GM12878 (cell line): ENCODE data around the gene CDH4. TPM values are rescaled to one million over a fixed set of nuclear protein-coding genes. Genes with fewer than 3 reads are reported as not detected.

Experiments used
- ATAC-seq: fragments of 200-7000 bp; cut with Tn5 transposase; 3 replicates; pipeline ENCODE4 v1.9.1; 2020; ENCODE audit warnings: mild to moderate bottlenecking, moderate library complexity
- BruUV-seq: library from RNA; stranded (reverse); fragments of 400-500 nt; replicated peaks from 2 replicates; lab custom pipeline; 2021; lab: Mats Ljungman, UMichigan
- CTCF ChIA-PET: fragments of 300-600 bp; sonication (Branson Sonifier 250); formaldehyde crosslinking; extraction: SDS; loops from one replicate; lab custom pipeline; 2021; ENCODE audit warnings: inconsistent platforms; lab: Yijun Ruan, JAX
- POLR2A ChIA-PET: fragments of 350-600 bp; formaldehyde crosslinking; extraction: SDS; loops from one replicate; lab custom pipeline; 2021; ENCODE audit warnings: inconsistent platforms; lab: Charles Lee
- RAD21 ChIA-PET: fragments of 300-600 bp; sonication (Branson Sonifier 250); formaldehyde crosslinking; loops from one replicate; lab custom pipeline; 2023; ENCODE audit warnings: antibody characterized with exemption; ENCODE audit not compliant: unreplicated experiment; lab: Charles Lee
- SMC1A ChIA-PET: fragments of 300-600 bp; sonication (Branson Sonifier 250); formaldehyde crosslinking; loops from one replicate; lab custom pipeline; 2023; ENCODE audit not compliant: unreplicated experiment, uncharacterized antibody; lab: Charles Lee
- DNase-seq: peaks from one replicate; pipeline ENCODE4 v3.0.0-alpha.2; 2011; ENCODE audit warnings: low read depth, low spot score
- FAIRE-seq: peaks from 3 replicates; lab custom pipeline; 2011; peaks lifted over from hg19 to GRCh38; lab: Jason Lieb, UNC
- H2AFZ ChIP-seq: 2 replicates; pipeline ENCODE4 v1.6.0; 2011; ENCODE audit warnings: low read depth, low read length, control low read depth; ENCODE audit not compliant: control insufficient read depth
- H3K27ac ChIP-seq: 2 replicates; pipeline ENCODE4 v1.5.1; 2011; ENCODE audit warnings: control low read depth; ENCODE audit not compliant: control insufficient read depth, insufficient read depth
- H3K27me3 ChIP-seq, 2 experiments: replicated peaks in 1 of 2; 2 replicates each; pipeline versions ENCODE4 v1.6.0 to v1.6.1; 2011; ENCODE audit warnings: low read length in 1 of 2; ENCODE audit not compliant: control insufficient read depth in 2 of 2, insufficient read depth in 2 of 2
- H3K36me3 ChIP-seq, 2 experiments: 2 replicates each; pipeline ENCODE4 v1.5.1; 2011; ENCODE audit warnings: low read length in 1 of 2; ENCODE audit not compliant: control insufficient read depth in 2 of 2, insufficient read depth in 2 of 2
- H3K4me1 ChIP-seq: 2 replicates; pipeline ENCODE4 v1.6.1; 2011; ENCODE audit warnings: mild to moderate bottlenecking, low read length, moderate library complexity, mixed read lengths; ENCODE audit not compliant: control insufficient read depth, insufficient read depth
- H3K4me2 ChIP-seq: 2 replicates; pipeline ENCODE4 v1.6.0; 2011; ENCODE audit warnings: control low read depth; ENCODE audit not compliant: control insufficient read depth, insufficient read depth
- H3K4me3 ChIP-seq: fragments of 200-600 bp; sonication (generic); 2 replicates; pipeline ENCODE4 v1.5.1; 2016
- H3K79me2 ChIP-seq: 2 replicates; pipeline ENCODE4 v1.6.0; 2011; ENCODE audit warnings: low read length; ENCODE audit not compliant: control insufficient read depth, insufficient read depth
- H3K9ac ChIP-seq: 2 replicates; pipeline ENCODE4 v1.8.0; 2011; ENCODE audit warnings: low read length, control low read depth, mixed read lengths; ENCODE audit not compliant: control insufficient read depth, insufficient read depth
- H3K9me3 ChIP-seq: replicated peaks from 3 replicates; pipeline ENCODE4 v1.5.1; 2011; ENCODE audit warnings: mild to moderate bottlenecking, low read length; ENCODE audit not compliant: control insufficient read depth, insufficient read depth
- H4K20me1 ChIP-seq: 2 replicates; pipeline ENCODE4 v1.6.0; 2011; ENCODE audit not compliant: control insufficient read depth, insufficient read depth
- CHD1 ChIP-seq: IDR thresholded peaks from 2 replicates; pipeline ENCODE4 v1.6.1; 2012; ENCODE audit warnings: low read depth, low read length, improper control_type of control experiment
- HDGF ChIP-seq: fragments of 450-650 bp; IDR thresholded peaks from 2 replicates; pipeline ENCODE4 v1.6.1; 2016; ENCODE audit warnings: antibody characterized with exemption
- KDM1A ChIP-seq: fragments of 200-600 bp; sonication (generic); IDR thresholded peaks from 2 replicates; pipeline ENCODE4 v1.6.1; 2016; ENCODE audit warnings: borderline replicate concordance
- MYB ChIP-seq: fragments of 150-350 bp; IDR thresholded peaks from 2 replicates; pipeline ENCODE4 v1.6.1; 2014; ENCODE audit warnings: mild to moderate bottlenecking, low read depth, low read length, borderline replicate concordance
- MYC ChIP-seq: IDR thresholded peaks from 2 replicates; pipeline ENCODE4 v1.6.1; 2011; ENCODE audit warnings: mild to moderate bottlenecking, low read length, moderate library complexity, inconsistent platforms; ENCODE audit not compliant: insufficient read depth, insufficient replicate concordance, insufficient read length, severe bottlenecking
- NR2C2 ChIP-seq: IDR thresholded peaks from 2 replicates; pipeline ENCODE4 v1.6.1; 2011; ENCODE audit warnings: borderline replicate concordance, low read depth; ENCODE audit not compliant: control insufficient read depth, insufficient read length
- RB1 ChIP-seq: fragments of 450-650 bp; formaldehyde crosslinking; IDR thresholded peaks from 2 replicates; pipeline ENCODE4 v1.6.1; 2017; ENCODE audit warnings: mild to moderate bottlenecking, borderline replicate concordance
- SIN3A ChIP-seq: IDR thresholded peaks from 2 replicates; pipeline ENCODE4 v1.6.1; 2012; ENCODE audit warnings: low read depth, low read length, improper control_type of control experiment
- SUPT20H ChIP-seq: IDR thresholded peaks from 2 replicates; pipeline ENCODE4 v1.6.1; 2011; ENCODE audit warnings: low read depth, mild to moderate bottlenecking, low read length, moderate library complexity, borderline replicate concordance; ENCODE audit not compliant: control insufficient read depth
- ZBED1 ChIP-seq: IDR thresholded peaks from 2 replicates; pipeline ENCODE4 v1.6.1; 2016; ENCODE audit warnings: borderline replicate concordance
- ZNF217 ChIP-seq: fragments of 450-650 bp; IDR thresholded peaks from 2 replicates; pipeline ENCODE4 v1.6.1; 2017; ENCODE audit warnings: antibody characterized with exemption, mild to moderate bottlenecking
- WGBS: methylation state at CpG from one replicate; pipeline ENCODE4 v1.1.6; 2016; ENCODE audit warnings: low lambda C conversion rate; ENCODE audit not compliant: insufficient replicate concordance, insufficient coverage; ENCODE audit errors: missing lambda C conversion rate; 5-methylcytosine and 5-hydroxymethylcytosine counted together
- in situ Hi-C: fragments of 300-500 bp; cut with MboI; formaldehyde crosslinking; loops from 9 replicates; pipeline ENCODE4 v1.14.3; 2018; ENCODE audit warnings: mixed read lengths
- intact Hi-C: fragments of 100-400 bp; cut with micrococcal nuclease; formaldehyde crosslinking; loops from one replicate; pipeline ENCODE4 v1.14.2; 2022; ENCODE audit not compliant: unreplicated experiment
- polyA plus RNA-seq, 11 experiments: library from polyadenylated mRNA; depleted of rRNA in 4 of 11; unstranded in 6 of 11; stranded (reverse) in 5 of 11; fragments of >200 nt; fragmentation: Nextera tagmentation in 4 of 11; fragmentation: Illumina TruSeq in 1 of 11; extraction: Ambion mirVana in 4 of 11; extraction: Trizol in 1 of 11; gene quantifications; 1 replicate in 1 of 11; 2 replicates in 10 of 11; pipeline versions ENCODE4 v1.2.1 to v1.2.3, GENCODE V29; 2011 to 2016; ENCODE audit warnings: inconsistent platforms in 2 of 11, missing spikeins in 2 of 11, low read depth in 1 of 11
- total RNA-seq, 4 experiments: library from RNA; depleted of rRNA in 3 of 4; stranded (reverse); fragments of >200 nt in 3 of 4; fragmentation: Illumina TruSeq in 1 of 4; extraction: Trizol in 1 of 4; gene quantifications; 2 replicates each; pipeline versions ENCODE4 v1.2.1 to v1.2.3, GENCODE V29; 2013 to 2021
- TF ChIP-seq, protein P1 (sequence below): IDR thresholded peaks from 2 replicates; pipeline ENCODE4 v1.6.1; 2011; ENCODE audit warnings: low read depth, low read length, improper control_type of control experiment, borderline replicate concordance
- TF ChIP-seq, protein P2 (sequence below): fragments of 450-650 bp; IDR thresholded peaks from 2 replicates; pipeline ENCODE4 v1.6.1; 2018; ENCODE audit warnings: mild to moderate bottlenecking, low read depth, moderate library complexity; ENCODE audit not compliant: partially characterized antibody
- TF ChIP-seq, protein P3 (sequence below): fragments of 450-650 bp; IDR thresholded peaks from 2 replicates; pipeline ENCODE4 v1.6.1; 2018; ENCODE audit warnings: borderline replicate concordance, mild to moderate bottlenecking; ENCODE audit not compliant: partially characterized antibody
- TF ChIP-seq, protein P4 (sequence below): fragments of 450-650 bp; IDR thresholded peaks from 2 replicates; pipeline ENCODE4 v1.6.1; 2017; ENCODE audit warnings: low read depth, mild to moderate bottlenecking, moderate library complexity

CDH4 gene
- total and polyA plus RNA-seq, 10 of the 15 experiments (the other 5 are each of a cell fraction or from before 2014, with no cell fraction given) = not detected

DNA sequence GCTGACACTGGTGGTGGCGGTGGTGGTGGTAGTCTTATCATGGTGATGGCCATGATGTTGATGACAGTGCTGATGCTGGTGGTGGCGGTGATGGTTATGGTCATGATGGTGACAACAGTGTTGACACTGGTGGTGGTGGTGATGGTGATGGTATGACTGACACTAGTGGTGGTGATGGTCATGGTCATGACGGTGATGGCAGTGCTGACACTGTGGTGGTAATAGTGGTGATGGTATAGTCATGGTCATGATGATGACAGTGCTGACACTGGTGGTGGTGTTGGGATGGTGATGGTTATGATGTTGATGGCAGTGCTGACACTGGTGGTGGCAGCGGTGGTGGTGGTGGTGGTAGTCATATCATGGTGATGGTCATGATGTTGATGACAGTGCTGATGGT is 205.7 kb downstream of the CDH4 start:
- Histone ChIP-seq H3K36me3 (no peaks in the 10 kb centered on the region), H3K27me3 (no peaks in the 10 kb centered on the region), H4K20me1 (no peaks in the 10 kb centered on the region), H3K79me2 (no peaks in the 10 kb centered on the region), H3K4me3 (no peak overlapping the region), H3K9ac (no peak overlapping the region), H3K4me2 (no peak overlapping the region), H3K4me1 (no peaks in the 10 kb centered on the region), H2AFZ (no peak overlapping the region), H3K9me3 (no peaks in the 10 kb centered on the region; the same call in 2 of the 3 replicates), H3K27ac (no peak overlapping the region)
- TF ChIP-seq KDM1A = no peak
- TF ChIP-seq, protein P1, sequence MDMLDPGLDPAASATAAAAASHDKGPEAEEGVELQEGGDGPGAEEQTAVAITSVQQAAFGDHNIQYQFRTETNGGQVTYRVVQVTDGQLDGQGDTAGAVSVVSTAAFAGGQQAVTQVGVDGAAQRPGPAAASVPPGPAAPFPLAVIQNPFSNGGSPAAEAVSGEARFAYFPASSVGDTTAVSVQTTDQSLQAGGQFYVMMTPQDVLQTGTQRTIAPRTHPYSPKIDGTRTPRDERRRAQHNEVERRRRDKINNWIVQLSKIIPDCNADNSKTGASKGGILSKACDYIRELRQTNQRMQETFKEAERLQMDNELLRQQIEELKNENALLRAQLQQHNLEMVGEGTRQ = no peak
- TF ChIP-seq SUPT20H = no peak
- TF ChIP-seq ZBED1 = no peak
- TF ChIP-seq NR2C2 = no peak
- no peak for TF ChIP-seq SIN3A
- no peak for TF ChIP-seq CHD1
- no peak for TF ChIP-seq MYB
- TF ChIP-seq, protein P2, sequence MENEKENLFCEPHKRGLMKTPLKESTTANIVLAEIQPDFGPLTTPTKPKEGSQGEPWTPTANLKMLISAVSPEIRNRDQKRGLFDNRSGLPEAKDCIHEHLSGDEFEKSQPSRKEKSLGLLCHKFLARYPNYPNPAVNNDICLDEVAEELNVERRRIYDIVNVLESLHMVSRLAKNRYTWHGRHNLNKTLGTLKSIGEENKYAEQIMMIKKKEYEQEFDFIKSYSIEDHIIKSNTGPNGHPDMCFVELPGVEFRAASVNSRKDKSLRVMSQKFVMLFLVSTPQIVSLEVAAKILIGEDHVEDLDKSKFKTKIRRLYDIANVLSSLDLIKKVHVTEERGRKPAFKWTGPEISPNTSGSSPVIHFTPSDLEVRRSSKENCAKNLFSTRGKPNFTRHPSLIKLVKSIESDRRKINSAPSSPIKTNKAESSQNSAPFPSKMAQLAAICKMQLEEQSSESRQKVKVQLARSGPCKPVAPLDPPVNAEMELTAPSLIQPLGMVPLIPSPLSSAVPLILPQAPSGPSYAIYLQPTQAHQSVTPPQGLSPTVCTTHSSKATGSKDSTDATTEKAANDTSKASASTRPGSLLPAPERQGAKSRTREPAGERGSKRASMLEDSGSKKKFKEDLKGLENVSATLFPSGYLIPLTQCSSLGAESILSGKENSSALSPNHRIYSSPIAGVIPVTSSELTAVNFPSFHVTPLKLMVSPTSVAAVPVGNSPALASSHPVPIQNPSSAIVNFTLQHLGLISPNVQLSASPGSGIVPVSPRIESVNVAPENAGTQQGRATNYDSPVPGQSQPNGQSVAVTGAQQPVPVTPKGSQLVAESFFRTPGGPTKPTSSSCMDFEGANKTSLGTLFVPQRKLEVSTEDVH = no peak
- TF ChIP-seq, protein P3, sequence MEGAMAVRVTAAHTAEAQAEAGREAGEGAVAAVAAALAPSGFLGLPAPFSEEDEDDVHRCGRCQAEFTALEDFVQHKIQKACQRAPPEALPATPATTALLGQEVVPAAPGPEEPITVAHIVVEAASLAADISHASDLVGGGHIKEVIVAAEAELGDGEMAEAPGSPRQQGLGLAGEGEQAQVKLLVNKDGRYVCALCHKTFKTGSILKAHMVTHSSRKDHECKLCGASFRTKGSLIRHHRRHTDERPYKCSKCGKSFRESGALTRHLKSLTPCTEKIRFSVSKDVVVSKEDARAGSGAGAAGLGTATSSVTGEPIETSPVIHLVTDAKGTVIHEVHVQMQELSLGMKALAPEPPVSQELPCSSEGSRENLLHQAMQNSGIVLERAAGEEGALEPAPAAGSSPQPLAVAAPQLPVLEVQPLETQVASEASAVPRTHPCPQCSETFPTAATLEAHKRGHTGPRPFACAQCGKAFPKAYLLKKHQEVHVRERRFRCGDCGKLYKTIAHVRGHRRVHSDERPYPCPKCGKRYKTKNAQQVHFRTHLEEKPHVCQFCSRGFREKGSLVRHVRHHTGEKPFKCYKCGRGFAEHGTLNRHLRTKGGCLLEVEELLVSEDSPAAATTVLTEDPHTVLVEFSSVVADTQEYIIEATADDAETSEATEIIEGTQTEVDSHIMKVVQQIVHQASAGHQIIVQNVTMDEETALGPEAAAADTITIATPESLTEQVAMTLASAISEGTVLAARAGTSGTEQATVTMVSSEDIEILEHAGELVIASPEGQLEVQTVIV = no peak
- no peak for TF ChIP-seq MYC
- no peak for TF ChIP-seq RB1
- TF ChIP-seq, protein P4, sequence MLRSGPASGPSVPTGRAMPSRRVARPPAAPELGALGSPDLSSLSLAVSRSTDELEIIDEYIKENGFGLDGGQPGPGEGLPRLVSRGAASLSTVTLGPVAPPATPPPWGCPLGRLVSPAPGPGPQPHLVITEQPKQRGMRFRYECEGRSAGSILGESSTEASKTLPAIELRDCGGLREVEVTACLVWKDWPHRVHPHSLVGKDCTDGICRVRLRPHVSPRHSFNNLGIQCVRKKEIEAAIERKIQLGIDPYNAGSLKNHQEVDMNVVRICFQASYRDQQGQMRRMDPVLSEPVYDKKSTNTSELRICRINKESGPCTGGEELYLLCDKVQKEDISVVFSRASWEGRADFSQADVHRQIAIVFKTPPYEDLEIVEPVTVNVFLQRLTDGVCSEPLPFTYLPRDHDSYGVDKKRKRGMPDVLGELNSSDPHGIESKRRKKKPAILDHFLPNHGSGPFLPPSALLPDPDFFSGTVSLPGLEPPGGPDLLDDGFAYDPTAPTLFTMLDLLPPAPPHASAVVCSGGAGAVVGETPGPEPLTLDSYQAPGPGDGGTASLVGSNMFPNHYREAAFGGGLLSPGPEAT = no peak
- TF ChIP-seq ZNF217 = no peak
- no peak for TF ChIP-seq HDGF
- ChIA-PET RAD21 (no interaction called here), POLR2A (no interaction called here), SMC1A (no interaction called here), CTCF (no interaction called here)
- DNase-seq (no peak), FAIRE-seq (no peak), ATAC-seq (no peak)
- intact Hi-C loops (no loop called here), in situ Hi-C loops (no loop called here)
- 24% methylated on average over 4 of the region's 4 CpGs for WGBS
- BruUV-seq = no TSS peak
